Thymus (tissue), 11 donors: Measurements from ENCODE around the gene VPS26A. TPM values are rescaled to one million over a fixed set of nuclear protein-coding genes. Genes with fewer than 3 reads are reported as not detected.
A peak's percentile ranks its signal among the peaks of the same experiment; 100 is the strongest.
"Not testable (repeated sequence)": the region's sequence is repeated elsewhere in the genome, so short reads cannot be mapped to it uniquely, and the experiment has no call there.

ENCODE experiments used
- DNase-seq, 9 donors: peaks; one replicate each; pipeline ENCODE4 v3.0.0-alpha.2; 2013; ENCODE audit warnings: low spot score in 9 of 9, low read depth in 6 of 9, missing footprints in 1 of 9
- H3K27ac ChIP-seq, 2 donors: one replicate each; pipeline ENCODE4 v1.5.1; 2013; ENCODE audit warnings: control low read depth in 1 of 2, low read depth in 1 of 2, low read length in 1 of 2, mild to moderate bottlenecking in 1 of 2, moderate library complexity in 1 of 2
- H3K27me3 ChIP-seq, 2 donors: one replicate each; pipeline ENCODE4 v1.5.1; 2013; ENCODE audit warnings: low read length in 1 of 2; ENCODE audit not compliant: control insufficient read depth in 2 of 2, insufficient read depth in 1 of 2
- H3K36me3 ChIP-seq, 2 donors: one replicate each; pipeline ENCODE4 v1.5.1; 2013; ENCODE audit warnings: low read length in 1 of 2, mild to moderate bottlenecking in 1 of 2, moderate library complexity in 1 of 2; ENCODE audit not compliant: control insufficient read depth in 2 of 2, insufficient read depth in 2 of 2
- H3K4me1 ChIP-seq, 2 donors: one replicate each; pipeline ENCODE4 v1.5.1; 2013; ENCODE audit warnings: low read length in 2 of 2; ENCODE audit not compliant: control insufficient read depth in 2 of 2, insufficient read depth in 2 of 2
- H3K4me3 ChIP-seq, 2 donors: one replicate each; pipeline ENCODE4 v1.5.1; 2013; ENCODE audit warnings: low read length in 2 of 2, control low read depth in 1 of 2, mild to moderate bottlenecking in 1 of 2
- H3K9me3 ChIP-seq, 2 donors: one replicate each; pipeline ENCODE4 v1.5.1; 2013; ENCODE audit warnings: low read length in 1 of 2, mild to moderate bottlenecking in 1 of 2; ENCODE audit not compliant: control insufficient read depth in 2 of 2, insufficient read depth in 1 of 2
- WGBS: extraction: QIAGEN DNeasy Blood & Tissue Kit; methylation state at CpG from one replicate; pipeline ENCODE4 v1.1.7; 2013; 5-methylcytosine and 5-hydroxymethylcytosine counted together
- polyA plus RNA-seq: library from polyadenylated mRNA; stranded (reverse); fragments of 200-250 nt; gene quantifications from one replicate; pipeline ENCODE4 v1.2.3, GENCODE V29; 2013
- total RNA-seq: library from RNA; stranded (reverse); fragments of 120-200 nt; gene quantifications from one replicate; pipeline ENCODE4 v1.2.4, GENCODE V29; 2013
- donor health status: healthy.

The VPS26A gene
- total and polyA plus RNA-seq, 2 donors: 14.6 to 44.2 TPM

GRCh38 chr10:69145864-69146263 lies 21.9 kb downstream of the VPS26A start:
- 98% methylated on average over 8 of the region's 8 CpGs for WGBS
- no peak overlapping the region for H3K27ac ChIP-seq
- peaks cover 0 to 3% of the 10 kb centered on the region in 2 donors for H3K36me3 ChIP-seq
- no peaks in the 10 kb centered on the region for H3K27me3 ChIP-seq
- no peak overlapping the region for H3K4me3 ChIP-seq
- no peaks in the 10 kb centered on the region for H3K4me1 ChIP-seq
- DNase-seq: no peak
- H3K9me3 ChIP-seq: no peaks in the 10 kb centered on the region

GRCh38 chr10:69146759-69147158 lies 22.8 kb downstream of the VPS26A start:
- Histone ChIP-seq H3K9me3 (no peaks in the 10 kb centered on the region), H3K4me3 (no peak overlapping the region), H3K27ac (no peak overlapping the region), H3K27me3 (no peaks in the 10 kb centered on the region), H3K36me3 (peaks cover 0 to 3% of the 10 kb centered on the region in 2 donors), H3K4me1 (no peaks in the 10 kb centered on the region)
- DNase-seq: peak in 2 of 9 donors; percentile 15 to 27
- WGBS: 23% methylated on average over 2 of the region's 2 CpGs

DNA sequence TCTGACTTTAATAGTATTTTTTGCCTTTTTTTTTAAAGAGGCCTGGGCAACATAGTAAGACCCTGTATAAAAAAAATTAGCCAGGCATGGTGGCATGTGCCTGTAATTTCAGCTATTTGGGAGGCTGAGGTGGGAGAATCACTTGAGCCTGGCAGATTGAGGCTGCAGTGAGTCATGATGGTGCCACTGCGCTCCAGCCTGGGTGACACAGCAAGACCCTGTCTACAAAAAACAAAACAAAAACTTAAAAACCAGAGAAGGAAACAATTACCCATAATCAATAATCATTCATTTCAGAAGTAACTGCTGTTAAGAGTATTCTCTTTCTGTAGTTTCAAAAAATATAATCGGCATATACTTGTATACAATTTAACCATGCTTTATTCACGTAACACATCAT lies 28.0 kb downstream of the VPS26A start:
- H3K4me3 ChIP-seq: no peak overlapping the region
- H3K36me3 ChIP-seq: peaks cover 0 to 4% of the 10 kb centered on the region in 2 donors
- over 99% methylated on average over 3 of the region's 3 CpGs for WGBS
- H3K4me1 ChIP-seq: no peaks in the 10 kb centered on the region
- no peaks in the 10 kb centered on the region for H3K27me3 ChIP-seq
- no peak overlapping the region for H3K27ac ChIP-seq
- H3K9me3 ChIP-seq: no peaks in the 10 kb centered on the region
- DNase-seq: no peak

GRCh38 chr10:69153227-69153626 lies 29.2 kb downstream of the VPS26A start:
- no peak for DNase-seq
- H3K9me3 ChIP-seq: no peaks in the 10 kb centered on the region
- H3K27me3 ChIP-seq: no peaks in the 10 kb centered on the region
- H3K36me3 ChIP-seq: peaks cover 0 to 12% of the 10 kb centered on the region in 2 donors
- 97% methylated on average over 6 of the region's 6 CpGs for WGBS
- H3K27ac ChIP-seq: no peak overlapping the region
- H3K4me3 ChIP-seq: no peak overlapping the region
- H3K4me1 ChIP-seq: no peaks in the 10 kb centered on the region

DNA sequence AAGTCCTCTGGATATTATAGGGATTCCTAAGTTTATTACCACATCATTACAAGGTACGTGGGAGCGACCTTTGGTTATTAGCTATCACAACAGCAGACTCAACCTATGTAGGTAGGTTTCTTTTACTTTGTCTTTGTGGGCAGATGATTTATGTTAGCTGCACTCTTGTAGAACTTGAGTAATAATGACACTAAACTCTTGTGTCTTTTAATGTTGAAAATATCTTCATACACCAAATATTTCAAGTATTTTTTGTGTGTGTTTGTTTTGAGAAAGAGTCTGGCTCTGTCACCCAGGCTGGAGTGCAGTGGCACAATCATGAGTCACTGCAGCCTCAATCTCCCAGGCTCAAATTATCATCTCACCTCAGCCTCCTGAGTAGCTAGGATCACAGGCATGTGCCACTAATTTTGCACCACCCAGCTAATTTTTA lies 36.8 kb downstream of the VPS26A start:
- DNase-seq: no peak
- H3K4me3 ChIP-seq: no peak overlapping the region
- H3K4me1 ChIP-seq: no peaks in the 10 kb centered on the region
- H3K36me3 ChIP-seq: peaks cover 17 to 41% of the 10 kb centered on the region in 2 donors
- no peaks in the 10 kb centered on the region for H3K27me3 ChIP-seq
- H3K9me3 ChIP-seq: no peaks in the 10 kb centered on the region
- no peak overlapping the region for H3K27ac ChIP-seq
- WGBS: 100% methylated on average over 2 of the region's 2 CpGs

GRCh38 chr10:69168493-69168892 lies 44.5 kb downstream of the VPS26A start:
- 99% methylated on average over 4 of the region's 4 CpGs for WGBS
- Histone ChIP-seq H3K36me3 (peaks cover 24 to 46% of the 10 kb centered on the region in 2 donors), H3K27me3 (no peaks in the 10 kb centered on the region), H3K4me1 (no peaks in the 10 kb centered on the region), H3K27ac (no peak overlapping the region), H3K9me3 (no peaks in the 10 kb centered on the region), H3K4me3 (no peak overlapping the region)
- no peak for DNase-seq

DNA sequence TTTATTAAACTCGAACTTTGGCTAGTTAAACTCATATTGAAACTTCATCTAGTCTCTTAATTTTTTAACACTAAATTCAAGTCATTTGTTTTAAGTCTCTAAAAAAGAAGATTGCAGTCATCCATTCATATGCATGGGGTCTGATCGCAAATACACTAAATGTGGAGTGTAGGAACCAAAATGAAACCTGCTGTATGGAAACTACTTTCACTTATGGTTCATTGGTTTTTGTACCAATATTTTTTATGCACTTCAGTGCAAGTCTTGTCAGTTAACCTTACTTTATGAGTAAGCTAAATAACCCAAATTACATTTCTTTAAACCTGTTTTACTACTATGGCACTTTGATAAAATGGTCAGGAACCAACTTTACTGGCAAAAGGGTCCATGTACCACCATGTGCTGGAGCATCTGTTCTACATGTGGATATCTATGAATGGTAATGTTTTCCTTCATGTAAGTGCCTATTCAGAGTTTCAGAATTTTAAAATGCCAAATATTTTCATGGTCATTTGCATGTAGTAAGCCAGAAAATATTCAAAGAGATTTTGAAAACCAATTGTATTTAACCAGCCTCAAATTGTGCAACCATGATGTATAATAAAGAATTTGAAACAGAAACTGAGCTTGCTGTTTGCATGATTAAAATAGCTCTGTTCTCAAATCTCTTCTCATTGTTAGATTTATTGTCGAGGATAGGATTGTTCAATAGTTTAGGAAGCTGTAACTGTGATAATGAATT lies 48.4 kb downstream of the VPS26A start:
- no peak overlapping the region for H3K4me3 ChIP-seq
- no peak for DNase-seq
- WGBS: 96% methylated on average over 3 of the region's 3 CpGs

DNA sequence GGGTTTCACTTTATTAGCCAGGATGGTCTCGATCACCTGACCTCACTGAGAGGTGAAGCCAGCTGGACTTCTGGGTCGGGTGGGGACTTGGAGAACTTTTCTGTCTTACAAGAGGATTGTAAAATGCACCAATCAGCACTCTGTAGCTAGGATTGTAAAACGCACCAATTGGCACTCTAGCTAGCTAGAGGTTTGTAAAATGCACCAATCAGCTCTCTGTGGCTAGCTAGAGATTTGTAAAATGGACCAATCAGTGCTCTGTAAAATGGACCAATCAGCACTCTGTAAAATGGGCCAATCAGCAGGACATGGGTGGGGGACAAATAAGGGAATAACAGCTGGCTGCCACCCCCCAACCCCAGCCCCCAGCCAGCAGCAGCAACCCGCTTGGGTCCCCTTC lies 51.3 kb downstream of the VPS26A start:
- peaks cover 6 to 15% of the 10 kb centered on the region in 2 donors for H3K36me3 ChIP-seq
- 74% methylated on average over 4 of the region's 4 CpGs for WGBS
- H3K4me1 ChIP-seq, H3K27ac ChIP-seq, H3K4me3 ChIP-seq, H3K9me3 ChIP-seq, DNase-seq, H3K27me3 ChIP-seq: not testable (repeated sequence)

More for the DNA sequence above, 48.4 kb downstream of the VPS26A start:
- Histone ChIP-seq H3K36me3 (peaks cover 15 to 27% of the 10 kb centered on the region in 2 donors), H3K4me1 (no peaks in the 10 kb centered on the region), H3K27ac (no peak overlapping the region), H3K27me3 (no peaks in the 10 kb centered on the region), H3K9me3 (no peaks in the 10 kb centered on the region)

DNA sequence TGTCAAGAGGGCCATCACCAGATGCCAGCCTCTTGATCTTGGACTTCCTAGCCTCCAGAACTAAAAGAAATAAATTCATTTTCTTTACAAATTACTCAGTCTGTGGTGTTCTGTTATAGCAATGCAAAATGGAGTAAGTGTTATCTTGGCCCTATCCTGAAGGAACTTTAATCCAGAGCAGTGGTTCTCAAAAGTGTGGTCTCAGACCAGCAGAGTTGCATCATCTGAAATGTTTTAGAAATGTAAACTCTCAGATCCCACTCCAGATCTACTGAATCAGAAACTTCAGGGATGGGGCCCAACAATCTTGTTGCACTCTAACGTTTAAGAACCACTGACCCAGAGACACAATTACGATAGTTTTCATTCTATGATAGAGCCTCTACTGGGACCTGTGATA lies 52.8 kb downstream of the VPS26A start:
- WGBS: 96% methylated on average over 2 of the region's 2 CpGs

More for the DNA sequence above, 52.8 kb downstream of the VPS26A start:
- no peak overlapping the region for H3K27ac ChIP-seq
- no peaks in the 10 kb centered on the region for H3K9me3 ChIP-seq
- DNase-seq: no peak
- peaks cover 3 to 7% of the 10 kb centered on the region in 2 donors for H3K36me3 ChIP-seq
- H3K4me1 ChIP-seq: peaks cover 9 to 14% of the 10 kb centered on the region in 2 donors
- no peak overlapping the region for H3K4me3 ChIP-seq
- no peaks in the 10 kb centered on the region for H3K27me3 ChIP-seq
